DOHH2 (cell line): ENCODE results near the gene SCN8A.

Source experiments
- EZH2phosphoT487 ChIP-seq: fragments of 200-600 bp; sonication (generic); IDR thresholded peaks from 2 replicates; pipeline ENCODE4 v1.6.1; 2017; ENCODE audit warnings: borderline replicate concordance, mild to moderate bottlenecking, antibody characterized with exemption, low read length, moderate library complexity, mixed read lengths
- TF ChIP-seq, protein P1 (sequence below): fragments of 200-600 bp; sonication (generic); IDR thresholded peaks from one replicate; pipeline ENCODE4 v1.5.1; 2014; ENCODE audit warnings: antibody characterized with exemption, mild to moderate bottlenecking, low read depth, low read length; ENCODE audit not compliant: poor library complexity, severe bottlenecking

DNA sequence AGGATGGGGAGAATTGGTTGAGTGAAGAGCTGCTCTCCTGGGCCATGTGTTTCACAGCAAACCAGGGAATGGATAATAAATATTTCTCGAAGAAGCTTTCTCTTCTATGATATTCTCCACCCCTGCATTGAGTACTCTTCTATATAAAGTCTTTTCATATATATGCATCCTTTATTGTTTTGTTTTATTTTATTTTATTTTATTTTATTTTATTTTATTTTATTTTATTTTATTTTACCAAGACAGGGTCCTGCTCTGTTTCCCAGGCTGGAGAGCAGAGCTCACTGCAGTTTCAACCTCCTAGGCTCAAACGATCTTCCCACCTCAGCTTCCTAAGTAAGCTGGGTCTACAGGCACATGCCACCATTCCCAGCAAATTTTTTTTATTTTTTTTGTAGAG is 85.8 kb downstream of the SCN8A start:
- TF ChIP-seq, protein P1, sequence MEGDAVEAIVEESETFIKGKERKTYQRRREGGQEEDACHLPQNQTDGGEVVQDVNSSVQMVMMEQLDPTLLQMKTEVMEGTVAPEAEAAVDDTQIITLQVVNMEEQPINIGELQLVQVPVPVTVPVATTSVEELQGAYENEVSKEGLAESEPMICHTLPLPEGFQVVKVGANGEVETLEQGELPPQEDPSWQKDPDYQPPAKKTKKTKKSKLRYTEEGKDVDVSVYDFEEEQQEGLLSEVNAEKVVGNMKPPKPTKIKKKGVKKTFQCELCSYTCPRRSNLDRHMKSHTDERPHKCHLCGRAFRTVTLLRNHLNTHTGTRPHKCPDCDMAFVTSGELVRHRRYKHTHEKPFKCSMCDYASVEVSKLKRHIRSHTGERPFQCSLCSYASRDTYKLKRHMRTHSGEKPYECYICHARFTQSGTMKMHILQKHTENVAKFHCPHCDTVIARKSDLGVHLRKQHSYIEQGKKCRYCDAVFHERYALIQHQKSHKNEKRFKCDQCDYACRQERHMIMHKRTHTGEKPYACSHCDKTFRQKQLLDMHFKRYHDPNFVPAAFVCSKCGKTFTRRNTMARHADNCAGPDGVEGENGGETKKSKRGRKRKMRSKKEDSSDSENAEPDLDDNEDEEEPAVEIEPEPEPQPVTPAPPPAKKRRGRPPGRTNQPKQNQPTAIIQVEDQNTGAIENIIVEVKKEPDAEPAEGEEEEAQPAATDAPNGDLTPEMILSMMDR, result no peak
- TF ChIP-seq EZH2phosphoT487, result no peak
